SH-SY5Y (cell line): Measurements from ENCODE around the gene RAB36.

Experiments
- GATA2 ChIP-seq: IDR thresholded peaks from 2 replicates; pipeline ENCODE4 v1.6.1; 2011; ENCODE audit warnings: mild to moderate bottlenecking, low read depth, low read length
- GATA3 ChIP-seq: IDR thresholded peaks from 2 replicates; pipeline ENCODE4 v1.6.1; 2011; ENCODE audit warnings: low read depth, mild to moderate bottlenecking, low read length, moderate library complexity

RAB36 gene

DNA sequence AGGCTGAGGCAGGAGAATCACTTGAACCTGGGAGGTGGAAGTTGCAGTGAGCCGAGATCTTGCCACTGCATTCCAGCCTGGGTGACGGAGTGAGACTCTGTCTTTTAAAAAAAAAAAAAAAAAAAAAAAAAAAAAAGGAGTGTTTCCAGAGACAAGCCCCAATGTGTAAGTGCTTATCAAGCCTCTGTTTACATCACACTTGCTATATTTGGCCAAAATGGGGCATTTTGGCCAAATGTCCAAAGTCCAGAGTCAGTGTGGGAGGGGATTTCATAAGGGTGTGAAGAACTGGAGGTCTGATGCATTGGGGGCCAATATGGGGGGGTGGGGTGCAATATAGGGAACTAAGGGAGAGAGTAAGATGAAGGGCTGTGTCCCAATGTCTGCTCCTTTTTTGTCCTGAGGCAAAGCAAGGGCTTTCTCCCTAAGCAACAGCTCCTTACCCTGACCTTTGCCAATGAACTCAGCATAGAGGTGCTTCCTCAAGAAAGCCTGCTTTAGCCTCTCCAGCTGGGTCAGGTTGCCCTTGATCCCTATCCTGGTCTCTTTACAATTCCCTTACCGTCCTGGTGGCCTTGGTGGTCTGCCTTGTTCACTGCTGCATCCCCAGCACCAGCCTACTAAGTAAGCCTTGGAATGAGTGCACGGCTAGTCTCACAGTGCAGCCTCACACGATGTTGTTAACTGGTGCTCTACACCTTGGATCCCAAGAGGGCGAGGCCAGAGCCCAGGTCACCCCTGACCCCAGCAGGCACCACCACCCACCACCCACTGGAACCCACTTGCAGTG, 21.0 kb downstream of the RAB36 start:
- TF ChIP-seq GATA3 = no peak
- TF ChIP-seq GATA2 = no peak

- no peak for TF ChIP-seq GATA3
- TF ChIP-seq GATA2 = no peak
Observed at GRCh38 chr22:23166841-23167616, 21.8 kb downstream of the RAB36 start.

DNA sequence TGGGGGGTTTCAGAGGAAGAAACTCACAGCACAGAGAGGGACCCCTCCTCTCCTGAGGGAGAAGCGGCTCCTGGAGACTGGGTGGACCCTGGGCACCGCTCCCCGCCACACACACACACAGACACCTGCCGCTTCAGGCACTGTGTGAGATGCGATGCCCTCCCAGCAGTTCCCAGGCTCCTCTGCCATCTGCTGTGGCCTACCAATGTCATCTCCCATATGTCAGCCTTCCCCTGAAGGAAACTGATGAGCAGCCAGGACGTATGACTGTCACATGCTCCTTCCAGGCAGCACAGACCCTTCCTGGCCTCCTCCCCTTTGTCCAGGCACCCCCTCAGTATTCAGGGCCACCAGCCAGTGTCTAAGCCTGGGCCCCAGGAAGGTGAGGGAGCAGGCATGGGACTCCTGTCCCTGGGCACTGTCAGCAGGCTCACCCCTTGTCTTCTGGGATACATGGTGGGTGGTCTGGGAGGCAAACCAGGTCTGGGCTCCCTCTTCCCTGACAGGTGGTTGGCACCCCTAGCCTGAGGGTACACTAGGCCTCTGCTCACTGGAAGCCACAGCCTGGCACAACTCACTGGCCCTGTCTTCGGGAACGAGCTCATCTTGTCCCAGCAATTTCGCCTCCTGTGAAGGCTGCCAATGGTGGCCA, 23.2 kb downstream of the RAB36 start:
- TF ChIP-seq GATA3 (no peak), GATA2 (no peak)

DNA sequence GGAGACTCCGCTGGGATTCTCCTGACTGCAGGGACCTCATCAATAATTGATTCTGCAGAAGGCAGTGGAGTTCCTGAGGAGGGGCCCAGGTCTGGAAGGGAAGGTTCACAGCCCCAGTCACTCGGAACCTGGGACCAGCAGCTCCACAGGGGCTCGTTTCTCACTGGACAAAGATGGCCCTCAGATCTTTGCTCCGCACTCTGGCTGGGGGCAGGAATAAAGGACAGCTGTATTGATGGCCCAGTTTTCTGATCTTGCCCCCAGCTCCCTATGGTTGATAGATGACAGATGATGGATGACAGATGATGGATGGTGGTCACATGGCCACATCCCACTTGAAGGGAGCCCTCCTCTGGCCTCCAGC, 23.7 kb downstream of the RAB36 start:
- TF ChIP-seq GATA3 (no peak), GATA2 (no peak)

- TF ChIP-seq GATA2 = no peak
- no peak for TF ChIP-seq GATA3
Observed at GRCh38 chr22:23175817-23176644, 30.8 kb downstream of the RAB36 start.

GRCh38 chr22:23176645-23177027, 31.4 kb downstream of the RAB36 start:
- TF ChIP-seq GATA2 (no peak), GATA3 (no peak)

DNA sequence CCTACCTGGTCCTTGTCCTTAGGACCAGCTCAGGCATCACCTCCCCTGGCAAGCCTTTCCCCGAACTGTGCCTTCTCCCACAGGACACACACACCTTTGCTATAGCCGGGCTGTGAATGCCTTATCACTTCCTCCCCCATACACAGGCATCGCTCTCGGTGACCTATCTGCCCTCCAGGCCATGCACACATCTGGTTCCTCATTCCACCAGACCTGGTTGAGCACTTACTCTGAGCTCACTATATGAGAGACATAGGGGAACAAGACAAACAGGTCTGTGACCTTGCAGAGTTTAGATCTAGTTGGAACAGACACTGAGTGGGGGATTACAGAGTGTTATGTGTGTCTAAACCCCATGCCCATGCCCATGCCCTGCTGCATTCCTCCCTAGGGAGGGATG, 31.9 kb downstream of the RAB36 start:
- TF ChIP-seq GATA3 (no peak), GATA2 (no peak)

GRCh38 chr22:23178512-23179254, 33.4 kb downstream of the RAB36 start:
- no peak for TF ChIP-seq GATA3
- no peak for TF ChIP-seq GATA2

- TF ChIP-seq GATA2 (no peak), GATA3 (no peak)
Observed at GRCh38 chr22:23179381-23180299, 34.4 kb downstream of the RAB36 start.

DNA sequence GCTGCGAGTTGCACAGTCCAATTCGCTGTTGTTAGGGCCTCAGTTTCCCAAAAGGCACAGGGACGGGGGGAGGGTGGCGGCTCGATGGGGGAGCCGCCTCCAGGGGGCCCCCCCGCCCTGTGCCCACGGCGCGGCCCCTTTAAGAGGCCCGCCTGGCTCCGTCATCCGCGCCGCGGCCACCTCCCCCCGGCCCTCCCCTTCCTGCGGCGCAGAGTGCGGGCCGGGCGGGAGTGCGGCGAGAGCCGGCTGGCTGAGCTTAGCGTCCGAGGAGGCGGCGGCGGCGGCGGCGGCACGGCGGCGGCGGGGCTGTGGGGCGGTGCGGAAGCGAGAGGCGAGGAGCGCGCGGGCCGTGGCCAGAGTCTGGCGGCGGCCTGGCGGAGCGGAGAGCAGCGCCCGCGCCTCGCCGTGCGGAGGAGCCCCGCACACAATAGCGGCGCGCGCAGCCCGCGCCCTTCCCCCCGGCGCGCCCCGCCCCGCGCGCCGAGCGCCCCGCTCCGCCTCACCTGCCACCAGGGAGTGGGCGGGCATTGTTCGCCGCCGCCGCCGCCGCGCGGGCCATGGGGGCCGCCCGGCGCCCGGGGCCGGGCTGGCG, 35.1 kb downstream of the RAB36 start, which contains the start of gene BCR:
Gene BCR, plus strand, starts transcription at position 209 of the 592 bp plus-strand sequence. CDS start 452 bp downstream, outside the sequence.
- TF ChIP-seq GATA3 (no peak), GATA2 (no peak)

DNA sequence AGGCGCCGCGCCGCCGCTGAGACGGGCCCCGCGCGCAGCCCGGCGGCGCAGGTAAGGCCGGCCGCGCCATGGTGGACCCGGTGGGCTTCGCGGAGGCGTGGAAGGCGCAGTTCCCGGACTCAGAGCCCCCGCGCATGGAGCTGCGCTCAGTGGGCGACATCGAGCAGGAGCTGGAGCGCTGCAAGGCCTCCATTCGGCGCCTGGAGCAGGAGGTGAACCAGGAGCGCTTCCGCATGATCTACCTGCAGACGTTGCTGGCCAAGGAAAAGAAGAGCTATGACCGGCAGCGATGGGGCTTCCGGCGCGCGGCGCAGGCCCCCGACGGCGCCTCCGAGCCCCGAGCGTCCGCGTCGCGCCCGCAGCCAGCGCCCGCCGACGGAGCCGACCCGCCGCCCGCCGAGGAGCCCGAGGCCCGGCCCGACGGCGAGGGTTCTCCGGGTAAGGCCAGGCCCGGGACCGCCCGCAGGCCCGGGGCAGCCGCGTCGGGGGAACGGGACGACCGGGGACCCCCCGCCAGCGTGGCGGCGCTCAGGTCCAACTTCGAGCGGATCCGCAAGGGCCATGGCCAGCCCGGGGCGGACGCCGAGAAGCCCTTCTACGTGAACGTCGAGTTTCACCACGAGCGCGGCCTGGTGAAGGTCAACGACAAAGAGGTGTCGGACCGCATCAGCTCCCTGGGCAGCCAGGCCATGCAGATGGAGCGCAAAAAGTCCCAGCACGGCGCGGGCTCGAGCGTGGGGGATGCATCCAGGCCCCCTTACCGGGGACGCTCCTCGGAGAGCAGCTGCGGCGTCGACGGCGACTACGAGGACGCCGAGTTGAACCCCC, 35.8 kb downstream of the RAB36 start:
- no peak for TF ChIP-seq GATA3
- no peak for TF ChIP-seq GATA2
